HepG2 (cell line): ENCODE data around the gene LPAR1. TPM values are rescaled to one million over a fixed set of nuclear protein-coding genes. Genes with fewer than 3 reads are reported as not detected.

ENCODE experiments used
- ETV5 ChIP-seq: IDR thresholded peaks from 2 replicates; pipeline ENCODE4 v1.6.1; 2018; ENCODE audit warnings: missing biosample characterization, missing genetic modification reagents, inconsistent platforms, borderline replicate concordance
- SMAD9 ChIP-seq: sonication (generic); formaldehyde crosslinking; IDR thresholded peaks from 2 replicates; pipeline ENCODE4 v1.5.1; 2020; ENCODE audit warnings: mild to moderate bottlenecking, missing genetic modification reagents
- ZC3H13 ChIP-seq: sonication (generic); formaldehyde crosslinking; IDR thresholded peaks from 2 replicates; pipeline ENCODE4 v1.8.1; 2023; ENCODE audit warnings: mild to moderate bottlenecking, missing genetic modification reagents, moderate library complexity
- ZNF263 ChIP-seq: sonication (generic); formaldehyde crosslinking; IDR thresholded peaks from 2 replicates; pipeline ENCODE4 v1.4.0; 2020; ENCODE audit warnings: missing genetic modification reagents
- ZNF331 ChIP-seq: sonication (generic); formaldehyde crosslinking; IDR thresholded peaks from 2 replicates; pipeline ENCODE4 v1.4.0; 2020; ENCODE audit warnings: missing genetic modification reagents
- polyA plus RNA-seq, 8 experiments: library from polyadenylated mRNA; depleted of rRNA in 3 of 8; stranded (reverse) in 7 of 8; unstranded in 1 of 8; fragments of >200 nt; fragmentation: Illumina TruSeq in 4 of 8; extraction: Trizol in 4 of 8; gene quantifications; 2 replicates each; pipeline versions ENCODE4 v1.2.1 to v1.2.3, GENCODE V29; 2011 to 2016; ENCODE audit warnings: low read depth in 4 of 8, missing spikeins in 1 of 8, mixed read lengths in 1 of 8; ENCODE audit not compliant: insufficient read depth in 1 of 8
- total RNA-seq, 5 experiments: library from RNA; depleted of rRNA; stranded (reverse); fragments of >200 nt; fragmentation: Illumina TruSeq; extraction: Trizol; gene quantifications; 2 replicates each; pipeline ENCODE4 v1.2.3, GENCODE V29; 2016; ENCODE audit warnings: low read depth in 1 of 5
- TF ChIP-seq, protein P1 (sequence below): sonication (generic); formaldehyde crosslinking; IDR thresholded peaks from 2 replicates; pipeline ENCODE4 v1.4.0; 2020; ENCODE audit warnings: mild to moderate bottlenecking, missing genetic modification reagents
- TF ChIP-seq, protein P2 (sequence below): sonication (generic); formaldehyde crosslinking; IDR thresholded peaks from 2 replicates; pipeline ENCODE4 v1.5.0; 2020; ENCODE audit warnings: mild to moderate bottlenecking, missing genetic modification reagents, moderate library complexity
- TF ChIP-seq, protein P3 (sequence below): sonication (generic); formaldehyde crosslinking; IDR thresholded peaks from 2 replicates; pipeline ENCODE4 v1.4.0; 2020; ENCODE audit warnings: low read depth, missing genetic modification reagents
- TF ChIP-seq, protein P4 (sequence below): sonication (generic); formaldehyde crosslinking; IDR thresholded peaks from 2 replicates; pipeline ENCODE4 v1.4.0; 2020; ENCODE audit warnings: mild to moderate bottlenecking, low read depth, missing genetic modification reagents
- TF ChIP-seq, protein P5 (sequence below): sonication (generic); formaldehyde crosslinking; IDR thresholded peaks from 2 replicates; pipeline ENCODE4 v1.4.0; 2020; ENCODE audit warnings: missing genetic modification reagents

Gene LPAR1
- total and polyA plus RNA-seq, 2 of the 13 experiments (the other 11 are each of a cell fraction or from before 2014, with no cell fraction given), result not detected

DNA sequence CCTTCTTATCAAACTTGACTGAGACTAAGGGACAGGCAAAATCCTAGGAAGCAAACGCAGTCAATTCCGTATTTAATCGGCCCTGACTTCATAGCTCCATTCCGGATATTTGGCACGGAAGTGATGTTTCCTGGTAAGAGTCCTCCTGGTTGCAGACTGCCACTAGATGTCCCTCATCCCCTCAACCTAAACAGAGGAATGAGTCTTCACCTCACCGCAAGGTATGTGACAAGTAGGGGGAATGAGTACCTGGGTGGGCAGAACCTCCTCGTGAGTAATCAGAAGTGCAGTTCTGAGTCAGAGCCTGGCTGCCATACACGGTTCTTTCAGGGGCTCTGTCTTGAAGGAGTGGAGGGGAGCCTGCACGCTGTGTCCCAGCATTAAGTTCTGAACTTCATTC is 196.1 kb downstream of the LPAR1 start (continued):
- TF ChIP-seq SMAD9 (no peak), ETV5 (CRISPR knock-in tag) (0 out of 2 replicates have a peak, but pooled peaks have one; percentile 10), ZNF331 (no peak), ZNF263 (CRISPR knock-in tag) (peak; percentile 85), ZC3H13 (CRISPR knock-in tag) (no peak)
- TF ChIP-seq, protein P1, sequence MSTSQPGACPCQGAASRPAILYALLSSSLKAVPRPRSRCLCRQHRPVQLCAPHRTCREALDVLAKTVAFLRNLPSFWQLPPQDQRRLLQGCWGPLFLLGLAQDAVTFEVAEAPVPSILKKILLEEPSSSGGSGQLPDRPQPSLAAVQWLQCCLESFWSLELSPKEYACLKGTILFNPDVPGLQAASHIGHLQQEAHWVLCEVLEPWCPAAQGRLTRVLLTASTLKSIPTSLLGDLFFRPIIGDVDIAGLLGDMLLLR (CRISPR knock-in tag), result no peak
- TF ChIP-seq, protein P2, sequence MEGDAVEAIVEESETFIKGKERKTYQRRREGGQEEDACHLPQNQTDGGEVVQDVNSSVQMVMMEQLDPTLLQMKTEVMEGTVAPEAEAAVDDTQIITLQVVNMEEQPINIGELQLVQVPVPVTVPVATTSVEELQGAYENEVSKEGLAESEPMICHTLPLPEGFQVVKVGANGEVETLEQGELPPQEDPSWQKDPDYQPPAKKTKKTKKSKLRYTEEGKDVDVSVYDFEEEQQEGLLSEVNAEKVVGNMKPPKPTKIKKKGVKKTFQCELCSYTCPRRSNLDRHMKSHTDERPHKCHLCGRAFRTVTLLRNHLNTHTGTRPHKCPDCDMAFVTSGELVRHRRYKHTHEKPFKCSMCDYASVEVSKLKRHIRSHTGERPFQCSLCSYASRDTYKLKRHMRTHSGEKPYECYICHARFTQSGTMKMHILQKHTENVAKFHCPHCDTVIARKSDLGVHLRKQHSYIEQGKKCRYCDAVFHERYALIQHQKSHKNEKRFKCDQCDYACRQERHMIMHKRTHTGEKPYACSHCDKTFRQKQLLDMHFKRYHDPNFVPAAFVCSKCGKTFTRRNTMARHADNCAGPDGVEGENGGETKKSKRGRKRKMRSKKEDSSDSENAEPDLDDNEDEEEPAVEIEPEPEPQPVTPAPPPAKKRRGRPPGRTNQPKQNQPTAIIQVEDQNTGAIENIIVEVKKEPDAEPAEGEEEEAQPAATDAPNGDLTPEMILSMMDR, result peak; percentile 51
- TF ChIP-seq, protein P3, sequence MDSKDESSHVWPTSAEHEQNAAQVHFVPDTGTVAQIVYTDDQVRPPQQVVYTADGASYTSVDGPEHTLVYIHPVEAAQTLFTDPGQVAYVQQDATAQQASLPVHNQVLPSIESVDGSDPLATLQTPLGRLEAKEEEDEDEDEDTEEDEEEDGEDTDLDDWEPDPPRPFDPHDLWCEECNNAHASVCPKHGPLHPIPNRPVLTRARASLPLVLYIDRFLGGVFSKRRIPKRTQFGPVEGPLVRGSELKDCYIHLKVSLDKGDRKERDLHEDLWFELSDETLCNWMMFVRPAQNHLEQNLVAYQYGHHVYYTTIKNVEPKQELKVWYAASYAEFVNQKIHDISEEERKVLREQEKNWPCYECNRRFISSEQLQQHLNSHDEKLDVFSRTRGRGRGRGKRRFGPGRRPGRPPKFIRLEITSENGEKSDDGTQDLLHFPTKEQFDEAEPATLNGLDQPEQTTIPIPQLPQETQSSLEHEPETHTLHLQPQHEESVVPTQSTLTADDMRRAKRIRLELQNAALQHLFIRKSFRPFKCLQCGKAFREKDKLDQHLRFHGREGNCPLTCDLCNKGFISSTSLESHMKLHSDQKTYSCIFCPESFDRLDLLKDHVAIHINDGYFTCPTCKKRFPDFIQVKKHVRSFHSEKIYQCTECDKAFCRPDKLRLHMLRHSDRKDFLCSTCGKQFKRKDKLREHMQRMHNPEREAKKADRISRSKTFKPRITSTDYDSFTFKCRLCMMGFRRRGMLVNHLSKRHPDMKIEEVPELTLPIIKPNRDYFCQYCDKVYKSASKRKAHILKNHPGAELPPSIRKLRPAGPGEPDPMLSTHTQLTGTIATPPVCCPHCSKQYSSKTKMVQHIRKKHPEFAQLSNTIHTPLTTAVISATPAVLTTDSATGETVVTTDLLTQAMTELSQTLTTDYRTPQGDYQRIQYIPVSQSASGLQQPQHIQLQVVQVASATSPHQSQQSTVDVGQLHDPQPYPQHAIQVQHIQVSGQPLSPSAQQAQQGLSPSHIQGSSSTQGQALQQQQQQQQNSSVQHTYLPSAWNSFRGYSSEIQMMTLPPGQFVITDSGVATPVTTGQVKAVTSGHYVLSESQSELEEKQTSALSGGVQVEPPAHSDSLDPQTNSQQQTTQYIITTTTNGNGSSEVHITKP (CRISPR knock-in tag), result no peak
- TF ChIP-seq, protein P4, sequence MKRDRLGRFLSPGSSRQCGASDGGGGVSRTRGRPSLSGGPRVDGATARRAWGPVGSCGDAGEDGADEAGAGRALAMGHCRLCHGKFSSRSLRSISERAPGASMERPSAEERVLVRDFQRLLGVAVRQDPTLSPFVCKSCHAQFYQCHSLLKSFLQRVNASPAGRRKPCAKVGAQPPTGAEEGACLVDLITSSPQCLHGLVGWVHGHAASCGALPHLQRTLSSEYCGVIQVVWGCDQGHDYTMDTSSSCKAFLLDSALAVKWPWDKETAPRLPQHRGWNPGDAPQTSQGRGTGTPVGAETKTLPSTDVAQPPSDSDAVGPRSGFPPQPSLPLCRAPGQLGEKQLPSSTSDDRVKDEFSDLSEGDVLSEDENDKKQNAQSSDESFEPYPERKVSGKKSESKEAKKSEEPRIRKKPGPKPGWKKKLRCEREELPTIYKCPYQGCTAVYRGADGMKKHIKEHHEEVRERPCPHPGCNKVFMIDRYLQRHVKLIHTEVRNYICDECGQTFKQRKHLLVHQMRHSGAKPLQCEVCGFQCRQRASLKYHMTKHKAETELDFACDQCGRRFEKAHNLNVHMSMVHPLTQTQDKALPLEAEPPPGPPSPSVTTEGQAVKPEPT (CRISPR knock-in tag), result no peak
- TF ChIP-seq, protein P5, sequence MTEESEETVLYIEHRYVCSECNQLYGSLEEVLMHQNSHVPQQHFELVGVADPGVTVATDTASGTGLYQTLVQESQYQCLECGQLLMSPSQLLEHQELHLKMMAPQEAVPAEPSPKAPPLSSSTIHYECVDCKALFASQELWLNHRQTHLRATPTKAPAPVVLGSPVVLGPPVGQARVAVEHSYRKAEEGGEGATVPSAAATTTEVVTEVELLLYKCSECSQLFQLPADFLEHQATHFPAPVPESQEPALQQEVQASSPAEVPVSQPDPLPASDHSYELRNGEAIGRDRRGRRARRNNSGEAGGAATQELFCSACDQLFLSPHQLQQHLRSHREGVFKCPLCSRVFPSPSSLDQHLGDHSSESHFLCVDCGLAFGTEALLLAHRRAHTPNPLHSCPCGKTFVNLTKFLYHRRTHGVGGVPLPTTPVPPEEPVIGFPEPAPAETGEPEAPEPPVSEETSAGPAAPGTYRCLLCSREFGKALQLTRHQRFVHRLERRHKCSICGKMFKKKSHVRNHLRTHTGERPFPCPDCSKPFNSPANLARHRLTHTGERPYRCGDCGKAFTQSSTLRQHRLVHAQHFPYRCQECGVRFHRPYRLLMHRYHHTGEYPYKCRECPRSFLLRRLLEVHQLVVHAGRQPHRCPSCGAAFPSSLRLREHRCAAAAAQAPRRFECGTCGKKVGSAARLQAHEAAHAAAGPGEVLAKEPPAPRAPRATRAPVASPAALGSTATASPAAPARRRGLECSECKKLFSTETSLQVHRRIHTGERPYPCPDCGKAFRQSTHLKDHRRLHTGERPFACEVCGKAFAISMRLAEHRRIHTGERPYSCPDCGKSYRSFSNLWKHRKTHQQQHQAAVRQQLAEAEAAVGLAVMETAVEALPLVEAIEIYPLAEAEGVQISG (CRISPR knock-in tag), result peak; percentile 44; the same call in 1 of the 2 replicates
